A549 (cell line): ENCODE data around the gene SLC26A4. TPM values are rescaled to one million over a fixed set of nuclear protein-coding genes. Genes with fewer than 3 reads are reported as not detected.

Source experiments
- ATAC-seq, 2 experiments: fragments of 200-7000 bp in 1 of 2; fragments of >200 bp in 1 of 2; cut with Nextera tagmentation in 1 of 2; cut with Tn5 transposase in 1 of 2; 3 replicates each; pipeline versions ENCODE4 v1.8.0 to v1.9.1; 2018 to 2020; ENCODE audit warnings: mild to moderate bottlenecking in 1 of 2, moderate library complexity in 1 of 2
- CTCF ChIA-PET: fragments of 300-600 bp; sonication (Branson Sonifier 250); formaldehyde crosslinking; extraction: SDS; loops from one replicate; lab custom pipeline; 2021; ENCODE audit warnings: antibody characterized with exemption, inconsistent platforms; lab: Yijun Ruan, JAX
- POLR2A ChIA-PET: fragments of 350-600 bp; formaldehyde crosslinking; extraction: SDS; loops from one replicate; lab custom pipeline; 2021; ENCODE audit warnings: antibody characterized with exemption, inconsistent platforms; lab: Yijun Ruan, JAX
- DNase-seq, 2 experiments: peaks; one replicate each; pipeline versions ENCODE4 v3.0.0 to v3.0.0-alpha.2; 2011 to 2016; ENCODE audit warnings: low read depth in 1 of 2, low spot score in 1 of 2
- FAIRE-seq: peaks from 2 replicates; lab custom pipeline; 2011; peaks lifted over from hg19 to GRCh38; lab: Jason Lieb, UNC
- H3K27ac ChIP-seq, 2 experiments: fragments of >200 bp; sonication (Bioruptor Twin); formaldehyde crosslinking; 3 replicates each; pipeline ENCODE4 v1.5.1; 2016 to 2017
- H3K4me1 ChIP-seq: fragments of >200 bp; sonication (Bioruptor Twin); formaldehyde crosslinking; 3 replicates; pipeline ENCODE4 v1.6.1; 2016
- H3K4me2 ChIP-seq: fragments of >200 bp; sonication (Bioruptor Twin); formaldehyde crosslinking; 3 replicates; pipeline ENCODE4 v1.6.1; 2016
- H3K4me3 ChIP-seq: fragments of >200 bp; sonication (Bioruptor Twin); formaldehyde crosslinking; 3 replicates; pipeline ENCODE4 v1.5.1; 2016
- H3K9me3 ChIP-seq: fragments of >200 bp; sonication (Bioruptor Twin); formaldehyde crosslinking; 3 replicates; pipeline ENCODE4 v1.6.1; 2016
- CBX2 ChIP-seq: fragments of 200-600 bp; sonication (generic); IDR thresholded peaks from 2 replicates; pipeline ENCODE4 v1.6.1; 2016; ENCODE audit warnings: low read depth, mild to moderate bottlenecking, borderline replicate concordance
- CBX8 ChIP-seq: fragments of 200-600 bp; sonication (generic); IDR thresholded peaks from 2 replicates; pipeline ENCODE4 v1.6.1; 2016
- CEBPB ChIP-seq, 2 experiments: fragments of >200 bp in 1 of 2; sonication (Bioruptor Twin) in 1 of 2; formaldehyde crosslinking in 1 of 2; IDR thresholded peaks; 2 replicates each; pipeline ENCODE4 v1.6.1; 2012 to 2016
- CHD2 ChIP-seq: fragments of 150-350 bp; IDR thresholded peaks from 2 replicates; pipeline ENCODE4 v1.6.1; 2014; ENCODE audit warnings: low read length; ENCODE audit not compliant: partially characterized antibody
- CHD4 ChIP-seq: fragments of 200-600 bp; sonication (generic); IDR thresholded peaks from 2 replicates; pipeline ENCODE4 v1.6.1; 2016; ENCODE audit warnings: antibody characterized with exemption, mild to moderate bottlenecking, borderline replicate concordance
- EHF ChIP-seq: fragments of 250-450 bp; sonication (Bioruptor Pico); IDR thresholded peaks from 2 replicates; pipeline ENCODE4 v1.5.0; 2020; ENCODE audit warnings: mild to moderate bottlenecking
- EP300 ChIP-seq, 2 experiments: fragments of >200 bp; sonication (Bioruptor Twin); formaldehyde crosslinking; IDR thresholded peaks; 2 replicates in 1 of 2; 3 replicates in 1 of 2; pipeline ENCODE4 v1.6.1; 2016 to 2017
- FOSL2 ChIP-seq, 2 experiments: fragments of 450-650 bp in 1 of 2; fragments of >200 bp in 1 of 2; sonication (Bioruptor Twin) in 1 of 2; formaldehyde crosslinking; IDR thresholded peaks; 2 replicates each; pipeline versions ENCODE4 v1.5.0 to v1.6.1; 2016 to 2020; ENCODE audit warnings: mild to moderate bottlenecking in 1 of 2, moderate library complexity in 1 of 2
- HDAC2 ChIP-seq: fragments of 200-600 bp; sonication (generic); IDR thresholded peaks from 2 replicates; pipeline ENCODE4 v1.6.1; 2016
- HEYL ChIP-seq: fragments of 250-450 bp; sonication (Bioruptor Pico); IDR thresholded peaks from 2 replicates; pipeline ENCODE4 v1.8.0; 2021; ENCODE audit warnings: mild to moderate bottlenecking, moderate library complexity
- HOXB13 ChIP-seq: fragments of 250-450 bp; sonication (Bioruptor Pico); IDR thresholded peaks from 2 replicates; pipeline ENCODE4 v1.5.0; 2020; ENCODE audit warnings: low read depth, mild to moderate bottlenecking, moderate library complexity
- HOXB5 ChIP-seq: fragments of 250-450 bp; sonication (Bioruptor Pico); IDR thresholded peaks from 2 replicates; pipeline ENCODE4 v1.5.0; 2020; ENCODE audit warnings: mild to moderate bottlenecking, moderate library complexity
- JUN ChIP-seq, 2 experiments: fragments of >200 bp; sonication (Bioruptor Twin); formaldehyde crosslinking; IDR thresholded peaks; 2 replicates in 1 of 2; 3 replicates in 1 of 2; pipeline ENCODE4 v1.6.1; 2016 to 2017
- KDM5A ChIP-seq: fragments of 200-600 bp; sonication (generic); IDR thresholded peaks from 2 replicates; pipeline ENCODE4 v1.6.1; 2016; ENCODE audit warnings: antibody characterized with exemption, mild to moderate bottlenecking
- MAFK ChIP-seq: fragments of 450-650 bp; IDR thresholded peaks from 2 replicates; pipeline ENCODE4 v1.6.1; 2014; ENCODE audit not compliant: partially characterized antibody
- MAZ ChIP-seq: fragments of 150-350 bp; IDR thresholded peaks from 2 replicates; pipeline ENCODE4 v1.6.1; 2014; ENCODE audit warnings: antibody characterized with exemption, low read depth, low read length, borderline replicate concordance
- MYC ChIP-seq: IDR thresholded peaks from 2 replicates; pipeline ENCODE4 v1.6.1; 2012; ENCODE audit warnings: mild to moderate bottlenecking, inconsistent platforms, low read length, improper control_type of control experiment, borderline replicate concordance
- NFE2L2 ChIP-seq: fragments of 150-350 bp; conservative IDR thresholded peaks from 2 replicates; pipeline ENCODE4 v1.6.1; 2014; ENCODE audit warnings: low read length
- PHF8 ChIP-seq: fragments of 200-600 bp; sonication (generic); IDR thresholded peaks from 2 replicates; pipeline ENCODE4 v1.6.1; 2016; ENCODE audit warnings: low read depth, mild to moderate bottlenecking, antibody characterized with exemption, moderate library complexity, borderline replicate concordance
- POLR2A ChIP-seq: IDR thresholded peaks from 2 replicates; pipeline ENCODE4 v1.6.1; 2012; ENCODE audit warnings: mild to moderate bottlenecking, low read length
- SMC3 ChIP-seq: fragments of >200 bp; sonication (Bioruptor Twin); formaldehyde crosslinking; IDR thresholded peaks from 3 replicates; pipeline ENCODE4 v1.6.1; 2018; ENCODE audit warnings: inconsistent platforms
- TP53 ChIP-seq: fragments of 250-450 bp; sonication (Bioruptor Pico); IDR thresholded peaks from 2 replicates; pipeline ENCODE4 v1.5.0; 2021; ENCODE audit warnings: mild to moderate bottlenecking, moderate library complexity
- ZC3H11A ChIP-seq: fragments of 450-650 bp; IDR thresholded peaks from 2 replicates; pipeline ENCODE4 v1.6.1; 2014; ENCODE audit warnings: antibody characterized with exemption, mild to moderate bottlenecking
- ZSCAN20 ChIP-seq: fragments of 250-450 bp; sonication (Bioruptor Pico); IDR thresholded peaks from 2 replicates; pipeline ENCODE4 v1.8.0; 2022; ENCODE audit warnings: mild to moderate bottlenecking, moderate library complexity
- WGBS: methylation state at CpG from one replicate; pipeline ENCODE4 v1.1.6; 2017; ENCODE audit errors: missing lambda C conversion rate; 5-methylcytosine and 5-hydroxymethylcytosine counted together
- polyA plus RNA-seq, 4 experiments: library from polyadenylated mRNA; depleted of rRNA in 3 of 4; stranded (reverse); fragments of >200 nt; fragmentation: RNase III in 1 of 4; extraction: RNeasy Plus Mini Kit Qiagen cat#74134 plus additional on column Dnase treatment in 1 of 4; gene quantifications; 2 replicates in 3 of 4; 3 replicates in 1 of 4; pipeline ENCODE4 v1.2.3, GENCODE V29; 2011 to 2017
- TF ChIP-seq, protein P1 (sequence below): IDR thresholded peaks from 2 replicates; pipeline ENCODE4 v1.6.1; 2012
- TF ChIP-seq, protein P2 (sequence below): fragments of 150-350 bp; IDR thresholded peaks from 2 replicates; pipeline ENCODE4 v1.6.1; 2014; ENCODE audit warnings: low read depth, mild to moderate bottlenecking, low read length
- TF ChIP-seq, protein P3 (sequence below): fragments of 450-650 bp; IDR thresholded peaks from 2 replicates; pipeline ENCODE4 v1.6.1; 2014; ENCODE audit warnings: antibody characterized with exemption
- TF ChIP-seq, protein P4 (sequence below): IDR thresholded peaks from 2 replicates; pipeline ENCODE4 v1.6.1; 2012
- TF ChIP-seq, protein P5 (sequence below): fragments of 250-450 bp; sonication (Bioruptor Pico); IDR thresholded peaks from 2 replicates; pipeline ENCODE4 v1.5.0; 2020; ENCODE audit warnings: low read depth, mild to moderate bottlenecking, moderate library complexity
- TF ChIP-seq, protein P6 (sequence below): fragments of 250-450 bp; sonication (Bioruptor Pico); IDR thresholded peaks from 2 replicates; pipeline ENCODE4 v1.5.0; 2021; ENCODE audit warnings: mild to moderate bottlenecking, moderate library complexity, borderline replicate concordance

Gene SLC26A4
- polyA plus RNA-seq, 2 of the 4 experiments (the other 2 are of a cell fraction), result 0.21 to 0.43 TPM

DNA sequence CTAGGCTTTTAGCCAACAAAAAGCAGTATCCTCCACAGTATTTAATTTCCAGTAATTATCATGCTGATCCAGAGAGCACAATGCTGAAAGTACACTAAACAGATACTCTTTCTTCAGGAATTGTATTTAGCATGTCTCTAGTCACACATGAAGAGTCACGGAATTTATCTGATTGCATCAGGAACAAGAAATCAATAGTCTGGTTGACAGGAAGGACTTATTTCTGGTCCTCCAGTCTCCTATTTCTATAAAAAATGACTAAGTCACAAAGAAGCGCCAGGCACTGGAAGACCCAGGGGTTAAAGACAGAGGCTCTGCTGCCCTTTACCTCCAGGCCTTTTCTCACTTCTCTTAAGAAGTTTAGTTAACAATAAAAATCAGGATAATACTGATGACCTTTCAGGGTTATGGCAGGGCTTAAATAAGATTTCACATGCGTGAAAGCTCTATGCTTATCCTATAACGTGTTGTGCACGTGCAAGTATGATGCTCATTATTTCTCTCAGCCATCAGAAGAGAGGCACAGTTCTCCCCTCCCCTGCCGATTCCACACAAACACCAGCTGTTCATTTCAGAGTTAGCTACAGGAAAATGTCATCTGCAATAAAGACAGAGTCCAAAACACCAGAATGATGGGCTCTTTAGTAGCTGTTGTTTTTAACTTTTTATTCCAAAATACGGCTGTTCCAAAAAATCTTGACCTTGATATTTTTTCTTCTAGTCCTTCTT, 36.9 kb downstream of the SLC26A4 start:
- Histone ChIP-seq H3K9me3 (no peaks in the 10 kb centered on the region), H3K4me2 (no peak overlapping the region), H3K4me1 (no peaks in the 10 kb centered on the region), H3K27ac (no peak overlapping the region), H3K4me3 (no peak overlapping the region)
- ChIA-PET CTCF (interaction anchor here (0.6 to 1.4 kb wide), 2 partner anchors 27 to 392 kb away, joined by 3 to 4 read pairs; no protein-coding TSS in a partner anchor), POLR2A (no interaction called here)
- TF ChIP-seq HEYL (no peak), ZSCAN20 (CRISPR knock-in tag) (no peak), CBX2 (no peak), MAFK (no peak), PHF8 (no peak), CEBPB (IDR thresholded peaks at IDR 0.05) (no peak), JUN (IDR thresholded peaks at IDR 0.05) (no peak), SMC3 (no peak), CBX8 (no peak), CHD4 (no peak), POLR2A (no peak), FOSL2 (IDR thresholded peaks at IDR 0.05) (no peak), FOSL2 (CRISPR knock-in tag; IDR thresholded peaks at IDR 0.05) (no peak), HDAC2 (no peak)
- TF ChIP-seq, protein P1, sequence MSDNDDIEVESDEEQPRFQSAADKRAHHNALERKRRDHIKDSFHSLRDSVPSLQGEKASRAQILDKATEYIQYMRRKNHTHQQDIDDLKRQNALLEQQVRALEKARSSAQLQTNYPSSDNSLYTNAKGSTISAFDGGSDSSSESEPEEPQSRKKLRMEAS, result no peak
- TF ChIP-seq, protein P2, sequence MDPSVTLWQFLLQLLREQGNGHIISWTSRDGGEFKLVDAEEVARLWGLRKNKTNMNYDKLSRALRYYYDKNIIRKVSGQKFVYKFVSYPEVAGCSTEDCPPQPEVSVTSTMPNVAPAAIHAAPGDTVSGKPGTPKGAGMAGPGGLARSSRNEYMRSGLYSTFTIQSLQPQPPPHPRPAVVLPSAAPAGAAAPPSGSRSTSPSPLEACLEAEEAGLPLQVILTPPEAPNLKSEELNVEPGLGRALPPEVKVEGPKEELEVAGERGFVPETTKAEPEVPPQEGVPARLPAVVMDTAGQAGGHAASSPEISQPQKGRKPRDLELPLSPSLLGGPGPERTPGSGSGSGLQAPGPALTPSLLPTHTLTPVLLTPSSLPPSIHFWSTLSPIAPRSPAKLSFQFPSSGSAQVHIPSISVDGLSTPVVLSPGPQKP, result no peak
- FAIRE-seq (no peak), ATAC-seq (no peak), DNase-seq (no peak)
- 83% methylated on average over 7 of the region's 7 CpGs for WGBS

DNA sequence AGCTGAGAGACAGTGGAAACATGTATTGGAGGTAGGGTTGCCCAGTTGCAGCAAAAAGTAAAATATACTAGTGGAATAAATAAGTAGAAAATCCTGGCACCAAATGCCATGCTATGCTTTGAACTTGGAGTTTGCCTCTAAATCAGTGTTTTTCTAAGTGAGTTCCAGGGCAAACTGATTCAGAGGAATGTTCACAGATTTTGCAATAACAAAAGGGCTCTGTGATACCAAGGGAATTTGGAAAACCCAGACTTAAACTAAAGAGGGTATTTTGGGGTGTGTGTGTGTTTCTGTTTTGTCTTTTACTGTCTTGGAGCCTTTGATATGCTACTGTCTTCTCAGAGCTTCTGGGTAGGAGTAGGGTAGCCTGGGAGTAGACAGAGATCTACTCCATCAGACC, 39.9 kb downstream of the SLC26A4 start:
- CTCF ChIA-PET, result interaction anchor here (1.2 to 2.3 kb wide), 3 partner anchors 12 to 237 kb away, joined by 4 to 9 read pairs (median 4); no protein-coding TSS in a partner anchor
- POLR2A ChIA-PET, result no interaction called here
- no peak for ATAC-seq

DNA sequence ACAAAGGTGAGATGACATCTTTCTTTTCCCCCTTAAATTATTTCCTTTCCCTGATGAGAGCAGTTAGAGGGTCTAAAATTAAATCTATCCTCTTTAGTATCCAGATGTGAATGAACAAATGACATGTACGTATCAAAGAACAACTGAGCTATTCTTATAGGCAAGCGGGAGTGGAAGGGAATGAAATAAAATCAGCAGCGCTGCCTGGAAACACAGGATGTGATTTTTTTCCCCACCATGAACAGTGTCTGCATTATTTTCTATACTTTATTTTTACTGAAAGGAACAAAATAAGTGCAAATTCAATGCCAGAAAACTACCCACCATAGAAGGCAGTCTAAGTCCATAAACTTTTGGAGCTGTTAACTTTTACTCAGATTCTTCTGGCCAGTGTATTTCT, 40.6 kb downstream of the SLC26A4 start:
- 61% methylated on average over 3 of the region's 3 CpGs for WGBS
- H3K4me1 ChIP-seq, result no peaks in the 10 kb centered on the region
- ATAC-seq, result no peak
- H3K27ac ChIP-seq, result no peak overlapping the region
- CTCF ChIA-PET, result interaction anchor here (1.2 to 2.3 kb wide), 3 partner anchors 12 to 238 kb away, joined by 4 to 9 read pairs (median 4); no protein-coding TSS in a partner anchor
- no peak overlapping the region for H3K4me3 ChIP-seq
- no peak overlapping the region for H3K4me2 ChIP-seq
- no peaks in the 10 kb centered on the region for H3K9me3 ChIP-seq
- no peak for DNase-seq
- POLR2A ChIA-PET, result no interaction called here
- FAIRE-seq, result no peak
- no peak for TF ChIP-seq EP300 (IDR thresholded peaks at IDR 0.05)
- TF ChIP-seq HOXB13, result no peak
- no peak for TF ChIP-seq TP53 (CRISPR knock-in tag)
- TF ChIP-seq ZC3H11A, result no peak
- no peak for TF ChIP-seq NFE2L2
- TF ChIP-seq KDM5A, result no peak
- TF ChIP-seq, protein P3, sequence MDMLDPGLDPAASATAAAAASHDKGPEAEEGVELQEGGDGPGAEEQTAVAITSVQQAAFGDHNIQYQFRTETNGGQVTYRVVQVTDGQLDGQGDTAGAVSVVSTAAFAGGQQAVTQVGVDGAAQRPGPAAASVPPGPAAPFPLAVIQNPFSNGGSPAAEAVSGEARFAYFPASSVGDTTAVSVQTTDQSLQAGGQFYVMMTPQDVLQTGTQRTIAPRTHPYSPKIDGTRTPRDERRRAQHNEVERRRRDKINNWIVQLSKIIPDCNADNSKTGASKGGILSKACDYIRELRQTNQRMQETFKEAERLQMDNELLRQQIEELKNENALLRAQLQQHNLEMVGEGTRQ, result no peak
- TF ChIP-seq, protein P4, sequence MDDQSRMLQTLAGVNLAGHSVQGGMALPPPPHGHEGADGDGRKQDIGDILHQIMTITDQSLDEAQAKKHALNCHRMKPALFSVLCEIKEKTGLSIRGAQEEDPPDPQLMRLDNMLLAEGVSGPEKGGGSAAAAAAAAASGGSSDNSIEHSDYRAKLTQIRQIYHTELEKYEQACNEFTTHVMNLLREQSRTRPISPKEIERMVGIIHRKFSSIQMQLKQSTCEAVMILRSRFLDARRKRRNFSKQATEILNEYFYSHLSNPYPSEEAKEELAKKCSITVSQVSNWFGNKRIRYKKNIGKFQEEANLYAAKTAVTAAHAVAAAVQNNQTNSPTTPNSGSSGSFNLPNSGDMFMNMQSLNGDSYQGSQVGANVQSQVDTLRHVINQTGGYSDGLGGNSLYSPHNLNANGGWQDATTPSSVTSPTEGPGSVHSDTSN, result no peak
- no peak for TF ChIP-seq SMC3
- TF ChIP-seq CBX2, result no peak
- TF ChIP-seq EHF, result no peak
- no peak for TF ChIP-seq MAZ
- no peak for TF ChIP-seq CHD2
- TF ChIP-seq, protein P5, sequence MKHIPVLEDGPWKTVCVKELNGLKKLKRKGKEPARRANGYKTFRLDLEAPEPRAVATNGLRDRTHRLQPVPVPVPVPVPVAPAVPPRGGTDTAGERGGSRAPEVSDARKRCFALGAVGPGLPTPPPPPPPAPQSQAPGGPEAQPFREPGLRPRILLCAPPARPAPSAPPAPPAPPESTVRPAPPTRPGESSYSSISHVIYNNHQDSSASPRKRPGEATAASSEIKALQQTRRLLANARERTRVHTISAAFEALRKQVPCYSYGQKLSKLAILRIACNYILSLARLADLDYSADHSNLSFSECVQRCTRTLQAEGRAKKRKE (CRISPR knock-in tag), result no peak
- TF ChIP-seq CHD4, result no peak
- TF ChIP-seq CEBPB (IDR thresholded peaks at IDR 0.05), result no peak
- TF ChIP-seq PHF8, result no peak

More for the DNA sequence above, 39.9 kb downstream of the SLC26A4 start:
- Histone ChIP-seq H3K27ac (no peak overlapping the region), H3K4me3 (no peak overlapping the region), H3K9me3 (no peaks in the 10 kb centered on the region), H3K4me2 (no peak overlapping the region), H3K4me1 (no peaks in the 10 kb centered on the region)
- TF ChIP-seq, protein P6, sequence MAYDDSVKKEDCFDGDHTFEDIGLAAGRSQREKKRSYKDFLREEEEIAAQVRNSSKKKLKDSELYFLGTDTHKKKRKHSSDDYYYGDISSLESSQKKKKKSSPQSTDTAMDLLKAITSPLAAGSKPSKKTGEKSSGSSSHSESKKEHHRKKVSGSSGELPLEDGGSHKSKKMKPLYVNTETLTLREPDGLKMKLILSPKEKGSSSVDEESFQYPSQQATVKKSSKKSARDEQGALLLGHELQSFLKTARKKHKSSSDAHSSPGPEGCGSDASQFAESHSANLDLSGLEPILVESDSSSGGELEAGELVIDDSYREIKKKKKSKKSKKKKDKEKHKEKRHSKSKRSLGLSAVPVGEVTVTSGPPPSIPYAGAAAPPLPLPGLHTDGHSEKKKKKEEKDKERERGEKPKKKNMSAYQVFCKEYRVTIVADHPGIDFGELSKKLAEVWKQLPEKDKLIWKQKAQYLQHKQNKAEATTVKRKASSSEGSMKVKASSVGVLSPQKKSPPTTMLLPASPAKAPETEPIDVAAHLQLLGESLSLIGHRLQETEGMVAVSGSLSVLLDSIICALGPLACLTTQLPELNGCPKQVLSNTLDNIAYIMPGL (CRISPR knock-in tag), result no peak
- TF ChIP-seq HOXB5 (CRISPR knock-in tag), result no peak
- TF ChIP-seq MYC, result no peak
- no peak for FAIRE-seq
- no peak for DNase-seq
